ENCODE data around the gene TMEM164. TPM values are rescaled to one million over a fixed set of nuclear protein-coding genes. Genes with fewer than 3 reads are reported as not detected.
A peak's percentile ranks its signal among the peaks of the same experiment; 100 is the strongest.

TMEM164 gene
- total RNA-seq, 2 donors from 2014 or later: 30.3 to 36.6 TPM

DNA sequence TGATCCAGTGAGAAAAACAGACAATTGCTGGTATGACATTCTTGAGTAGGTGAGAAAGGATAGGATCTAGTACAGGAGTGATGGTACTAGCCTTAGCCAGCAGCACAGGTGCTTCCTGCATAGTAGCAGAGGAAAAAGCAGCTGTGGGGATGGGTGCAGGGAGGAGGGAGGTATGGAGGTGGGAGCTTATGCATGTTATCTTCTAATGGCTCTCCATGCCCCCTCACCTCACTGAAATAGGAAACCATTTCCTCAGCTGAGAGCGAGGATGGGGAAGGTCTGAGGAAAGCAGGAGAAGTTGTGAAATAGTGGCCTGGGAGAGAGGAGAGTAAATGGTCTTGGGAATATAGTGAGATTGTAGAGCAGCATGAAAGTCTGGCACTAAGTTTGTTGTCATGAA, 136.3 kb downstream of the TMEM164 start:
- DNase-seq (ENCODE audit: low spot score): no peak
- Histone ChIP-seq H3K27me3 (no peaks in the 10 kb centered on the region), H3K4me1 (peaks cover 0 to 8% of the 10 kb centered on the region in 2 donors), H3K9me3 (no peaks in the 10 kb centered on the region), H3K36me3 (no peaks in the 10 kb centered on the region), H3K4me3 (no peak overlapping the region), H3K27ac (no peak overlapping the region)
- TF ChIP-seq, protein P1, sequence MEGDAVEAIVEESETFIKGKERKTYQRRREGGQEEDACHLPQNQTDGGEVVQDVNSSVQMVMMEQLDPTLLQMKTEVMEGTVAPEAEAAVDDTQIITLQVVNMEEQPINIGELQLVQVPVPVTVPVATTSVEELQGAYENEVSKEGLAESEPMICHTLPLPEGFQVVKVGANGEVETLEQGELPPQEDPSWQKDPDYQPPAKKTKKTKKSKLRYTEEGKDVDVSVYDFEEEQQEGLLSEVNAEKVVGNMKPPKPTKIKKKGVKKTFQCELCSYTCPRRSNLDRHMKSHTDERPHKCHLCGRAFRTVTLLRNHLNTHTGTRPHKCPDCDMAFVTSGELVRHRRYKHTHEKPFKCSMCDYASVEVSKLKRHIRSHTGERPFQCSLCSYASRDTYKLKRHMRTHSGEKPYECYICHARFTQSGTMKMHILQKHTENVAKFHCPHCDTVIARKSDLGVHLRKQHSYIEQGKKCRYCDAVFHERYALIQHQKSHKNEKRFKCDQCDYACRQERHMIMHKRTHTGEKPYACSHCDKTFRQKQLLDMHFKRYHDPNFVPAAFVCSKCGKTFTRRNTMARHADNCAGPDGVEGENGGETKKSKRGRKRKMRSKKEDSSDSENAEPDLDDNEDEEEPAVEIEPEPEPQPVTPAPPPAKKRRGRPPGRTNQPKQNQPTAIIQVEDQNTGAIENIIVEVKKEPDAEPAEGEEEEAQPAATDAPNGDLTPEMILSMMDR (IDR thresholded peaks at IDR 0.05): no peak

DNA sequence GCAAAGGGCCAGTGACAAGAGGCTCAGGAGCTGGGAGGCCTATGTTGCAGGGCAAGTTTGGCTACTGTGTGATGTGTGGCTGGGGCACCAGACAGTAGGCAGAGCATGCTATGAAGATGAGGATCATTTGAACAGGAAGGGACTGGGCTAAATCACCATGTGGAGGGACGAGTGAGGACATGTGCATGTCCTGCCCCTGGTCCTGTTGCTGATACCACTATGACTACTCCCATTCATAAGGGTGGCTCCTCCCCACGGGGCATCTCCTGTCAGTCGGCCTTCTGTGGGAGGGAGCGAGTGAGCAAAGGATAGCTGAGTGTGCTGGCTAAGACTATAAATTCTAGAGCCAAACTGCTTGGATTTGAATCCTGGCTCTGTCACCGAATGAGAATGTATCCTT, 139.2 kb downstream of the TMEM164 start:
- Histone ChIP-seq H3K9me3 (no peaks in the 10 kb centered on the region), H3K4me1 (peaks cover 0 to 18% of the 10 kb centered on the region in 2 donors), H3K27me3 (no peaks in the 10 kb centered on the region), H3K27ac (no peak overlapping the region), H3K4me3 (no peak overlapping the region), H3K36me3 (no peaks in the 10 kb centered on the region)
- TF ChIP-seq, protein P1 (IDR thresholded peaks at IDR 0.05): no peak
- DNase-seq (ENCODE audit: low spot score): no peak

DNA sequence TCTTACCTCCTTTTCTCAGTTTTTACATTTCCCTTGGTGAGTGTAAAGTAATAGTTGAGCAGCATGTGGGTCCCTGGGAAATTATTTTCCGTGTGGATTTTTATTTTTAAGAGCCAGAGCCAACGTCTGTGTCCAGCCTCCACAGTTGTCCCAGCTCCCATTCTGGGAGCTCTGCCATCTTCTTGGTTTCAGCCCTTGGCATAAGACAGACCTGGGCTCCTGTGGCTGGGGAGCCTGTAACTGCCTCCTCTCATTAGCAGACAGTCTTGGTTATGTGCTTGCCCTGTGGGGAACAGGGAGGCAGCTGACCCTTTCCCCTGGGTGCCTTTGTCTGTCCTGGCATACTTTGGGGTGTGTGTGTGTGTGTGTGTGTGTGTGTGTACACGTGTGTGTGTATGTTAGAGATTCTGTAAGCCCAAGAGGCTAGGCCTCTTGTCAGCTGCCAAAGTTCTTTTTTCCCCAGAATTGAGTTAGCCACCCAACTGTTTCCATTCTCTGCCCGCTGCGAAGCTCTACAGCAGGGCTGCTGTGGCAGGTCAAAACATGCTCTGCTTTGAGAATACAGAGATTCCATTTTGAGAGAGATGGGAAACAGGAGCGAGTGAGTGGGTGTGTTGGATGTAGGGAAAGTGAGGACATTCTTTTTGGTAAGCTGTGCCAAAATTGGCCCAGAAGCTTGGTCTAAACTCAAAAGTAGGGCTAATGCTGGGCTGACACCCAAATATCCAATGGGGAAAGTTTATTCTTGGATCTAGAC, 140.7 kb downstream of the TMEM164 start:
- H3K4me1 ChIP-seq: peaks cover 0 to 18% of the 10 kb centered on the region in 2 donors
- H3K27ac ChIP-seq: peak overlapping the region in 1 of 2 donors; percentile 13
- DNase-seq (ENCODE audit: low spot score): no peak
- H3K36me3 ChIP-seq: no peaks in the 10 kb centered on the region
- no peaks in the 10 kb centered on the region for H3K27me3 ChIP-seq
- no peaks in the 10 kb centered on the region for H3K9me3 ChIP-seq
- TF ChIP-seq, protein P1 (IDR thresholded peaks at IDR 0.05): no peak
- no peak overlapping the region for H3K4me3 ChIP-seq

DNA sequence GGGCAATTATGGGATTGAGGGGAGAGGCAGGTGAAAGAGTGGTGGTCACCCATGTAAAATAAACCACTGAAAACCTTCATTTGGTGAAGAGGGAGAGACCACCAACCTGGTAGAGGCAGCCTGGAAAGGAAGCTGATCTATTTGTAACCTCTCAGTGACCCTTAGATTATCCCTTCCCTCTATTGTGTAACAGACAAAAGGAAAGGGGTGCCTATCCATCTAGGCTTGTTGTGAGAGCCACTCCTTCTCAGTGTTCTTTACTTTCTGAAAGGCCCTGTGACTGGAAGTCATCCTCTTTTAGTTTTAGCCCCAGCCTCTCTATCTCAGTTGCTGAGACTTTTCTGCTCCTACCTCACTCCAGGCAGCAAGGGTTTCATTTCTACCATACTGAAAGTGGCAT, 142.4 kb downstream of the TMEM164 start:
- no peak for DNase-seq (ENCODE audit: low spot score)
- no peaks in the 10 kb centered on the region for H3K9me3 ChIP-seq
- H3K4me1 ChIP-seq: peaks cover 0 to 18% of the 10 kb centered on the region in 2 donors
- H3K27me3 ChIP-seq: no peaks in the 10 kb centered on the region
- TF ChIP-seq, protein P1 (IDR thresholded peaks at IDR 0.05): no peak
- no peak overlapping the region for H3K4me3 ChIP-seq
- no peak overlapping the region for H3K27ac ChIP-seq
- H3K36me3 ChIP-seq: no peaks in the 10 kb centered on the region

DNA sequence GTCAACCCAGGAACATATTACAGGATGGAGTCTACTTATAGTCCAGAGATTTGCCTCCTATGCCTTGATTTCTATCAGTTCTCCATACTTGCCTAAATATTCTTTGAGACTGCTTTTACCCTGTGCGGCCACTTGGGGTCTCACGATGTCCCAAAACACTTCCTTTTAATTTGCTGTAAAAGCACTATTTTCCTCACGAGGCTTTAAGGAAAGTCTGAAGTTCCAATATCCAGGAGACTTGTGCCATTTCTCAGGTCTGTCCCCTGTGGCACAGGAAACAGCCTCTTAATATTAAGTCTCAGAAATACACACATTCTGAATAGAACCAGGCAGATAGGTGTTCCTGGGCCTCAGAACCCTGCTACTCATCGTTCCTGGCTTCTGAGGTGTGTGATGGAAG, 142.9 kb downstream of the TMEM164 start:
- Histone ChIP-seq H3K36me3 (no peaks in the 10 kb centered on the region), H3K27me3 (no peaks in the 10 kb centered on the region), H3K27ac (no peak overlapping the region), H3K9me3 (no peaks in the 10 kb centered on the region), H3K4me1 (peaks cover 0 to 18% of the 10 kb centered on the region in 2 donors), H3K4me3 (no peak overlapping the region)
- TF ChIP-seq, protein P1 (IDR thresholded peaks at IDR 0.05): peak; percentile 45 to 74
- DNase-seq (ENCODE audit: low spot score): no peak

DNA sequence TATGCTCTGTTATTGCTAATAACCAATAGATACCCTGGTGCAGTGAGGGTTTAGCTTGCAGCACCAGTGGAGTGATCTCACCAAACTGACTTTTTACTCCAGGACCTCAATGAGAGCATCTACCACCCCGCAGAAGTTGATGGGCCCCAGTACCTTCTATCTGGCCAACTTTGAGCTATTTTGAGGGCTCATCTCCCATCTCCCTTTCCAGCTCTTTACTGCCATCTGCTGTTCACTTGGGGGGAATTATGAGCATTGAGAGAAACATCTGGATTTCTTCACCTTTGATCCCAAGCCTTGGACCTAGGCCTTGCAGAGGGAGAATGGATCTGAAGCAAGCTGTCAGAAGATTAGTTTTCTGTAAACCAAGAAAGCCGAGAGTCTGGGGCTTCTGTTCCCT, 143.6 kb downstream of the TMEM164 start:
- Histone ChIP-seq H3K27ac (no peak overlapping the region), H3K4me1 (peaks cover 0 to 18% of the 10 kb centered on the region in 2 donors), H3K9me3 (no peaks in the 10 kb centered on the region), H3K4me3 (no peak overlapping the region), H3K27me3 (no peaks in the 10 kb centered on the region), H3K36me3 (no peaks in the 10 kb centered on the region)
- TF ChIP-seq, protein P1 (IDR thresholded peaks at IDR 0.05): peak; percentile 30 to 76
- no peak for DNase-seq (ENCODE audit: low spot score)

All from right atrium auricular region (tissue), 2 donors.